NK-92 (cell line): ENCODE data around the gene GCC1.
"Not testable (repeated sequence)": the region's sequence is repeated elsewhere in the genome, so short reads cannot be mapped to it uniquely, and the experiment has no call there.

Experiments used
- DNase-seq: peaks from one replicate; lab custom pipeline; 2025; ENCODE audit not compliant: unreplicated experiment; lab: John Stamatoyannopoulos, UW

The GCC1 gene

DNA sequence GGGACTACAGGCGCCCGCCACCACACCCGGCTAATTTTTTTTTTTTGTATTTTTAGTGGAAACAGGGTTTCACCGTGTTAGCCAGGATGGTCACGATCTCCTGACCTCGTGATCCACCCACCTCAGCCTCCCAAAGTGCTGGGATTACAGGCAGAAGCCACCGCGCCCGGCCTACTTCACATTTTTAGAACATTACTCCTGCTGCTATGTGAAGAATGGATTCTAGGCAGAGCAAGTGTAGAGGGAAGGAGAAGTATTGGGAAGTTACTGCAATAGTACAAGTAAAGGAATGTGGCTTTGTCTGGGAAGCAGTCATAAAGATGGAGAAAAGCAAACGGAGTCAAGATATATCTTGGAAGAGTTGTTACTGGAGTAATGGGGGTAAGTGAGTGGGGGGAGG, 44.9 kb downstream of the GCC1 start:
- not testable (repeated sequence) for DNase-seq

DNA sequence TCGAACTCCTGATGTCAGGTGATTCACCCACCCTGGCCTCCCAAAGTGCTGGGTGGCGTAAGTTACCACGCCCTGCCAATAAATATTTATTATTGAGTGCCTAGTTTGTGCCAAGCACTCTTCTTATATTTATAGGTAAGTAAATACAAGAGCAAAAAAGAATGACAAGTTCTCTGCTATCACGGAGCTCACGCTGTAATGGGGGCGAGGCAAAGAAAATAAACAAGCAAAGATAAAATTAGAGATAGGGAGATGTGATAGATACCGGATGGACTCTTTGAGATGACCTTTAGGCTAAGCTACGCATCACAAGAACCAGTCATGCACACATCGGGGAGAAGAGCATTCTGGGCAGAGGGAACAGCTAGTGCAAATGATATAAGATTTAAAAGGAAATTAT, 46.3 kb downstream of the GCC1 start:
- no peak for DNase-seq

DNA sequence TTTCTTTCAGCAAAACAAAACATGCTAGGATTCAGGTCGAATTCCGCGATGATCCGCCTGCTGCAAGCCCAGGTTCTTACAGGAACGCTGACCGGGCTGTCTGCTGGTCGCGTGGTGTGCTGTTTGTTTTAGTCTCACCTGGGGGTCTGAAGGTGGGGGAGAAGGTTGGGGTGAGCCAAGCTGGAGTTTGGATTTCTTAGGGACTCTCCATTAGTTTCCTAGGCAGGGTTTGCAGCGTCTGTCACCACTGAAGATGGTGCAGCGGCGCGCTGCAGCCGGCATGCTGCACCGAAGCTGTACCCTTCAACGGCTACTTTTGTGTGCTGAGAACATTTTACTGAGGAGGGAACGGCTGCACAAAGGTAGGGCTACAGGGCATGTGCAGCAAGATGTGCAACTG, 48.7 kb downstream of the GCC1 start:
- no peak for DNase-seq

DNA sequence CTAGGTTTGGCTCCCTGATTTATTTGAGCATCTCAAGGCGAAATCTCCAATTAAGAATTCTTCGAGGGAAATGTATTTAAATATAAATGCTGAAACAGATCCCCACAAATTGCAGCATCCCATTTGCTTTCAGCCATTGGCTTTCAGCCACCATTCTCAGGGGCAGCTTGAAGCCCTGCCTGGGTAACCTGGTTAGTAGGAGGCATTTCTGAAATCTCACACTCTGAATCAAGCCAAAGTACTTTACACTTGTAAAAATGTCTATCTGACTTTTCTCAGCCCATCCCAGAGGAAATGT, 49.1 kb downstream of the GCC1 start:
- no peak for DNase-seq

DNA sequence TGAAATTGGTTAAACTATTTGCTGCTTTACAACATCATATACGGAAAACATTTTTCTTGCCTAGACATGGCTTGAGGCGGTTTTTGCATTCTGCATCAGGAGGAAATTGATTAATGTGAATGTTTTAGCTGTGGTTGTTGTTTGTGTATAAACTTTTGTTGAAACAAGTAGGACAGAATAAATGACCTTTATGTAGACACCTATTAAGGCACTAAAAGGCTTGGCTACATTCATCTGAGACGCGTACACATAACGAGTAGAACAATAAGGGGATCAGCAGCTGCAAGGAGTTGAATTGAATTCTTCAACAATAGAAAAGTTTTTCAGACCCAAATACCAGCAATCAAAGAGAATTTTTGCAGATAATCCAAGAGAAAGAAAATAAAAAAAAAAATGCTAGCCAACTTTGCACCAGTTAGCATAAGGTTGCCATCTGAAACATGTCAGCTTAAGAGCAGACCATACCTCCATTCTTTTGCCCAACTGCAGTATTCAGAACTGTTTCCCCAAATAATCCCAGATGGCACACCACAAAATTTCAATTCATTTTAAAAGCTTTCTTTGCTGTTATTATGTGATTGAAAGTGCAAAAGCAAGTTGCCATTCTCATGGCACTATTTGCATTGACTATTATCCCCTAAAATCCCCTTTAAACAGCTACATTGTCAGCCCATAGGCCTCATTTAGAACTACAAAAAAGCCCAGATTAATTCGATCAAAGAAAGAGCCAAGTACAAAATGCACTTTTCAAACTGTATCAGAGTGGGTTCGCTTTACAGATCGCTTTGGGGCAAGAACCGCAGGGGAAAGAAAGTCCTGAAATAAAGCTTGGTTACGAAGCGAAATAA, 49.6 kb downstream of the GCC1 start:
- no peak for DNase-seq

DNA sequence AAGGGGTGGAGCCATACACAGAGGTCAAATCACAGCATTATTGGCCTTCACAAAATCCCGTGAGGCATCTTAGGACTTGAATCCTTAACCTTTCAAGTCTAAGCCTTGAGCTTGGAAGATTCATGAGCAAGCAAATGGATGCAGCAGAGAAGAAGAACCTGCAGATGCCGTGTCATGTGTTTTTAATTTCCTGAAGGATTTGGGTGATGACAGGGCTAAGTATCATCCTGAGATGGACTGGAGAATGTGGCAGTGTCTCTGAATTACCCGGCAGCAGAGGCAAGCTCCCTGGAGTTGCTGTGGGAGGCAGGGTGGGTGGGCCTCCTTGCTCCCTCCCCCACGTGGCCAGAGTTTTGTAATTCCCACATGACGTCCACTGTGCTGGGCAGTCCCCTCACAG, 50.8 kb downstream of the GCC1 start:
- no peak for DNase-seq

DNA sequence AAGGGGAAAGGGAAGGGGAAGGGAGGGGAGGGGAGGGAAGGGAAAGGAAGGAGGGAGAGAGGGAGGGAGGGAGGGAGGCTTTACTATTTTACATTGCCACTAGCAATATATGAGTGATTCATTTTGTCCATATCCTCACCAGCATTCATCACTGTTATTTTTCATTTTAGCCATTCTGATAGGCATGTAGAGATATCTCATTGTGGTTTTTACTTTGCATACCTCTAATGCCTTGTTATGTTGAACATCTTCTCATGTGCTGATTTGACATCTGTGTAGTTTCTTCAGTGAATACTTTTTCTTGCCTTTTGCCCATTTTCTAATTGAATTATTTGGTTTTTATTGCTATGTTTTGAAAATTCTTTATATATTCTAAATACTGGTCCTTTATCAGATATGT, 52.7 kb downstream of the GCC1 start:
- DNase-seq = no peak

DNA sequence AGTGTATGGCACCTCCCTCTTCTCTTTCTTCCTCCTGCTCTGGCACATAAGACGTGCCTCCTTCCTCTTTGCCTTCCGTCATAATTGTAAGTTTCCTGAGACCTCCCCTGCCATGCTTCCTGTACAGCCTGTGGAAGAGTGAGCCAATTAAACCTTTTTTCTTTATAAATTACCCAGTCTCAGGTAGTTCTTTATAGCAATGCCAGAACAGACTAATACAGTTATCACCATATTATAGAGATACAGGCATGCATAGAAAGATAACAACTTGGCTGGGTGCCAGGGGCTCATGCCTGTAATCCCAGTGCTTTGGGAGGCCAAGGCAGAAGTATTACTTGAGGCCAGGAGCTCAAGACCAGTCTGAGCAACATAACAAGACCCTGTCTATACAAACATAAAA, 53.2 kb downstream of the GCC1 start:
- DNase-seq = no peak
